Panc1 (cell line): ENCODE data around the gene CORT. TPM values are rescaled to one million over a fixed set of nuclear protein-coding genes. Genes with fewer than 3 reads are reported as not detected.

Source experiments
- ATAC-seq: fragments of 200-7000 bp; cut with Tn5 transposase; 2 replicates; pipeline ENCODE4 v1.9.1; 2020; ENCODE audit warnings: mild to moderate bottlenecking, moderate library complexity
- BruUV-seq: library from RNA; stranded (reverse); fragments of 400-500 nt; replicated peaks from 2 replicates; lab custom pipeline; 2021; lab: Mats Ljungman, UMichigan
- CTCF ChIA-PET: fragments of 300-600 bp; sonication (Branson Sonifier 250); formaldehyde crosslinking; loops from one replicate; lab custom pipeline; 2022; ENCODE audit warnings: antibody characterized with exemption; lab: Charles Lee
- POLR2A ChIA-PET: fragments of 300-600 bp; sonication (Branson Sonifier 250); formaldehyde crosslinking; loops from one replicate; lab custom pipeline; 2022; ENCODE audit warnings: antibody characterized with exemption; lab: Charles Lee
- DNase-seq: peaks from one replicate; pipeline ENCODE4 v3.0.0-alpha.2; 2010; ENCODE audit warnings: low read depth, low spot score
- H3K27ac ChIP-seq: 2 replicates; pipeline ENCODE4 v1.5.1; 2011; ENCODE audit warnings: mild to moderate bottlenecking, low read length, inconsistent platforms
- H3K27me3 ChIP-seq: fragments of 200-500 bp; sonication (Bioruptor generic); 2 replicates; pipeline ENCODE4 v1.6.0; 2014; ENCODE audit warnings: low read length, inconsistent platforms; ENCODE audit not compliant: control insufficient read depth, insufficient read depth
- H3K36me3 ChIP-seq: fragments of 200-500 bp; sonication (Bioruptor generic); 2 replicates; pipeline ENCODE4 v1.5.1; 2014; ENCODE audit warnings: inconsistent platforms, mild to moderate bottlenecking, low read length, moderate library complexity; ENCODE audit not compliant: control insufficient read depth, insufficient read depth
- H3K4me1 ChIP-seq: 2 replicates; pipeline ENCODE4 v1.5.1; 2011; ENCODE audit warnings: inconsistent platforms, mild to moderate bottlenecking, low read length, moderate library complexity; ENCODE audit not compliant: control insufficient read depth, insufficient read depth
- H3K4me3 ChIP-seq, 2 experiments: 2 replicates each; pipeline ENCODE4 v1.5.1; 2011 to 2012; ENCODE audit warnings: low read depth in 2 of 2, low read length in 2 of 2, mild to moderate bottlenecking in 2 of 2, inconsistent platforms in 1 of 2, moderate library complexity in 1 of 2
- H3K9me3 ChIP-seq: fragments of 200-500 bp; sonication (Bioruptor generic); 2 replicates; pipeline ENCODE4 v1.5.1; 2014; ENCODE audit warnings: low read depth, mild to moderate bottlenecking, inconsistent platforms, low read length, moderate library complexity; ENCODE audit not compliant: control insufficient read depth, insufficient read depth
- POLR2AphosphoS5 ChIP-seq: IDR thresholded peaks from 2 replicates; pipeline ENCODE4 v1.6.1; 2012; ENCODE audit warnings: mild to moderate bottlenecking, low read depth, low read length, moderate library complexity
- SIN3A ChIP-seq: IDR thresholded peaks from 2 replicates; pipeline ENCODE4 v1.6.1; 2012; ENCODE audit warnings: low read depth, mild to moderate bottlenecking, low read length, moderate library complexity, borderline replicate concordance; ENCODE audit not compliant: insufficient read depth
- TCF7L2 ChIP-seq: IDR thresholded peaks from 2 replicates; pipeline ENCODE4 v1.6.1; 2011; ENCODE audit warnings: mild to moderate bottlenecking, low read depth, low read length, inconsistent platforms
- in situ Hi-C: cut with HindIII; loops from 2 replicates; pipeline ENCODE4 v1.10.0; 2016; ENCODE audit warnings: low sequenced_read_pairs, low pct_unique_long_range_greater_than_20kb
- intact Hi-C: fragments of 100-400 bp; cut with micrococcal nuclease; formaldehyde crosslinking; loops from one replicate; pipeline ENCODE4 v1.10.0; 2022; ENCODE audit not compliant: unreplicated experiment
- total RNA-seq: library from RNA; stranded (reverse); gene quantifications from one replicate; pipeline ENCODE4 v1.2.1, GENCODE V29; 2021; ENCODE audit not compliant: unreplicated experiment
- TF ChIP-seq, protein P1 (sequence below): fragments of 450-650 bp; IDR thresholded peaks from 2 replicates; pipeline ENCODE4 v1.5.1; 2017; ENCODE audit warnings: mild to moderate bottlenecking
- TF ChIP-seq, protein P2 (sequence below), 2 experiments: IDR thresholded peaks; 2 replicates each; pipeline ENCODE4 v1.6.1; 2011 to 2012; ENCODE audit warnings: low read depth in 2 of 2, control low read depth in 1 of 2, low read length in 1 of 2, mild to moderate bottlenecking in 1 of 2, moderate library complexity in 1 of 2; ENCODE audit not compliant: insufficient read depth in 1 of 2

The CORT gene
- total RNA-seq, 1 experiment from 2014 or later = 0.41 TPM

DNA sequence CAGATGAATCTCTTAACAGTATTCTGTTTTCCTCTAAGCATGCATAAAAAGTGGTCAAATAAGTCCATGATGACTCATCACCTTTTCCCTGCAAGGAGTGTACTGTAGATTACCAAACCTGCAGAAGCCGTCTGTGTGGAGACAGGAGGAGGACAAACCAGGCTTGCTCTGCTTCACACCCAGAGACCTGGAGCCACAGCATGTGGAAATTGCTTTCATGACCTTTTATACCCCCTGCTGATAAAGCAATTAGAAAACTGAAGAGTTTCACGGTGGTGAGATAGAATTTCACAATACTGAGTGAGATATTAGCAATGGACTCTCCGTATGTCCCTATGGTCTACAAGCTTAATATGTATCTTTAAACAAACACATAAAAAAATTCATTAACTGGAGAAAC, 9.4 kb downstream of the CORT start:
- no peak for ATAC-seq
- BruUV-seq = TSS peak; percentile 66
- H3K27ac ChIP-seq = no peak overlapping the region

DNA sequence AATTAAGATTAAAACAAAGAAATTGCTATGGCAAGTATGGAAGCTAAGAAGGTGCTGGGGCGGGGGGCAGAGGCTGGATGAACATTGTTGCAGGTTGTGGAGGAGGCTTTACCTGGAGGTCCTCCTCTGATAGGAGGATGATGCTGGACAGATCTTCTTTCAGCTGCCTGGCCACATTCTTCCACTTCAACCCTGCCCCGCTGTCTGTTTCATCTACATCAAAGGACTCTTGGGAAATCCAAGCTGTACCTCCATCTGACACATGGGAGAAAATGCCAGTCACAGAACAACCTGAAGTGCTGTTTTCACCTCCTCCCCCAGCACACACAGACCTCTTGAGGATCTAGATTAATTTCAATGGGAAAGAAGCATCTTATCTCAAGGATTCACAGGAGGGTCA, 17.2 kb downstream of the CORT start:
- Histone ChIP-seq H3K9me3 (no peaks in the 10 kb centered on the region), H3K36me3 (peaks cover 11% of the 10 kb centered on the region), H3K4me3 (no peak overlapping the region), H3K4me1 (peaks cover 5% of the 10 kb centered on the region; the same call in 1 of the 2 replicates), H3K27me3 (no peaks in the 10 kb centered on the region), H3K27ac (no peak overlapping the region)
- no peak for ATAC-seq
- POLR2A ChIA-PET = no interaction called here
- intact Hi-C loops = no loop called here
- in situ Hi-C loops = no loop called here
- no peak for TF ChIP-seq POLR2AphosphoS5
- no peak for TF ChIP-seq TCF7L2
- TF ChIP-seq, protein P1, sequence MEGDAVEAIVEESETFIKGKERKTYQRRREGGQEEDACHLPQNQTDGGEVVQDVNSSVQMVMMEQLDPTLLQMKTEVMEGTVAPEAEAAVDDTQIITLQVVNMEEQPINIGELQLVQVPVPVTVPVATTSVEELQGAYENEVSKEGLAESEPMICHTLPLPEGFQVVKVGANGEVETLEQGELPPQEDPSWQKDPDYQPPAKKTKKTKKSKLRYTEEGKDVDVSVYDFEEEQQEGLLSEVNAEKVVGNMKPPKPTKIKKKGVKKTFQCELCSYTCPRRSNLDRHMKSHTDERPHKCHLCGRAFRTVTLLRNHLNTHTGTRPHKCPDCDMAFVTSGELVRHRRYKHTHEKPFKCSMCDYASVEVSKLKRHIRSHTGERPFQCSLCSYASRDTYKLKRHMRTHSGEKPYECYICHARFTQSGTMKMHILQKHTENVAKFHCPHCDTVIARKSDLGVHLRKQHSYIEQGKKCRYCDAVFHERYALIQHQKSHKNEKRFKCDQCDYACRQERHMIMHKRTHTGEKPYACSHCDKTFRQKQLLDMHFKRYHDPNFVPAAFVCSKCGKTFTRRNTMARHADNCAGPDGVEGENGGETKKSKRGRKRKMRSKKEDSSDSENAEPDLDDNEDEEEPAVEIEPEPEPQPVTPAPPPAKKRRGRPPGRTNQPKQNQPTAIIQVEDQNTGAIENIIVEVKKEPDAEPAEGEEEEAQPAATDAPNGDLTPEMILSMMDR = no peak
- TF ChIP-seq SIN3A = no peak
- TF ChIP-seq, protein P2, sequence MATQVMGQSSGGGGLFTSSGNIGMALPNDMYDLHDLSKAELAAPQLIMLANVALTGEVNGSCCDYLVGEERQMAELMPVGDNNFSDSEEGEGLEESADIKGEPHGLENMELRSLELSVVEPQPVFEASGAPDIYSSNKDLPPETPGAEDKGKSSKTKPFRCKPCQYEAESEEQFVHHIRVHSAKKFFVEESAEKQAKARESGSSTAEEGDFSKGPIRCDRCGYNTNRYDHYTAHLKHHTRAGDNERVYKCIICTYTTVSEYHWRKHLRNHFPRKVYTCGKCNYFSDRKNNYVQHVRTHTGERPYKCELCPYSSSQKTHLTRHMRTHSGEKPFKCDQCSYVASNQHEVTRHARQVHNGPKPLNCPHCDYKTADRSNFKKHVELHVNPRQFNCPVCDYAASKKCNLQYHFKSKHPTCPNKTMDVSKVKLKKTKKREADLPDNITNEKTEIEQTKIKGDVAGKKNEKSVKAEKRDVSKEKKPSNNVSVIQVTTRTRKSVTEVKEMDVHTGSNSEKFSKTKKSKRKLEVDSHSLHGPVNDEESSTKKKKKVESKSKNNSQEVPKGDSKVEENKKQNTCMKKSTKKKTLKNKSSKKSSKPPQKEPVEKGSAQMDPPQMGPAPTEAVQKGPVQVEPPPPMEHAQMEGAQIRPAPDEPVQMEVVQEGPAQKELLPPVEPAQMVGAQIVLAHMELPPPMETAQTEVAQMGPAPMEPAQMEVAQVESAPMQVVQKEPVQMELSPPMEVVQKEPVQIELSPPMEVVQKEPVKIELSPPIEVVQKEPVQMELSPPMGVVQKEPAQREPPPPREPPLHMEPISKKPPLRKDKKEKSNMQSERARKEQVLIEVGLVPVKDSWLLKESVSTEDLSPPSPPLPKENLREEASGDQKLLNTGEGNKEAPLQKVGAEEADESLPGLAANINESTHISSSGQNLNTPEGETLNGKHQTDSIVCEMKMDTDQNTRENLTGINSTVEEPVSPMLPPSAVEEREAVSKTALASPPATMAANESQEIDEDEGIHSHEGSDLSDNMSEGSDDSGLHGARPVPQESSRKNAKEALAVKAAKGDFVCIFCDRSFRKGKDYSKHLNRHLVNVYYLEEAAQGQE (IDR thresholded peaks at IDR 0.05; ENCODE audit: insufficient read depth in 1 of 2, low read depth in 2 of 2, low read length in 1 of 2) = no peak
- BruUV-seq = no TSS peak
- DNase-seq = no peak
- CTCF ChIA-PET = no interaction called here

More for the DNA sequence above, 9.4 kb downstream of the CORT start:
- Histone ChIP-seq H3K9me3 (no peaks in the 10 kb centered on the region), H3K36me3 (peaks cover 7% of the 10 kb centered on the region; the same call in 1 of the 2 replicates), H3K4me1 (no peaks in the 10 kb centered on the region), H3K4me3 (no peak overlapping the region), H3K27me3 (no peaks in the 10 kb centered on the region)
- in situ Hi-C loops = no loop called here
- TF ChIP-seq, protein P2 (IDR thresholded peaks at IDR 0.05; ENCODE audit: insufficient read depth in 1 of 2, low read depth in 2 of 2, low read length in 1 of 2) = no peak
- no peak for TF ChIP-seq SIN3A
- CTCF ChIA-PET = no interaction called here
- DNase-seq = no peak
- intact Hi-C loops = no loop called here
- POLR2A ChIA-PET = no interaction called here
